VCaP (cell line): ENCODE data around the gene ADD1.
A peak's percentile ranks its signal among the peaks of the same experiment; 100 is the strongest.

ENCODE experiments used
- H3K27ac ChIP-seq: fragments of 450-650 bp; 2 replicates; pipeline ENCODE4 v1.5.1; 2017
- TF ChIP-seq, protein P1 (sequence below): fragments of 450-650 bp; conservative IDR thresholded peaks from 2 replicates; pipeline ENCODE4 v1.5.1; 2017; ENCODE audit warnings: mild to moderate bottlenecking, moderate library complexity

The ADD1 gene

DNA sequence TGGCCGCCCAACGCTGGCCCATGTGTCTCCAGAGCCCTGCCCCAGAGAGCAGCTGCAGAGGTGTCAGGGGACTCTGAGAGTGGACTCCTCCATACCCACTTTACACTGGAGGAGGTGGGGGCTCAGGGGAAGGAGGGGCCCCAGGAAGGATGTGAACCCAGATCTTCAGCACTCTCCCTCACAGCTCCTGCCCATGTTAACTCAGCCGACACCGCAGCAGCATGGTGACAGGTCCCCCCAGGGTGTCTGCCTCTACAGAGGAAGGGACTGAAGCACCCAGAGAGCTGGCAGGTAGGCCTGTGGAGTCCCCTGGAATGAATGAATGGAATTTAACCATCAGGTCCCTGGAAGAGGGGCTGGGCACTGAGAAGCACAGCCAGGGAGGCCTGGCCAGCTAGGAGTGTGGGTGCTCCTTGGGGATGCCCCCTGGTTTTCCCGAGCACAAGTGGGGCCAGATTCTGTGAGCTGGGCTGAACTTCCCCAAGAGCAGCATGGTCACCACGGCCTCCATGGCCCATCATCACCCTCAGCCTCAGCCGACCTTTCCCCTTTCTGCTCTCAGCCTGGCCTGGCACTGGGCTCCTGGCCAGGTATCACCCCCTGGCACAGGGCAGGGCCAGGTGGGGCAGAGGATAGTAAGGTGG is 28.9 kb upstream of the ADD1 start:
- no peak overlapping the region; the same call in 1 of the 2 replicates for H3K27ac ChIP-seq
- TF ChIP-seq, protein P1, sequence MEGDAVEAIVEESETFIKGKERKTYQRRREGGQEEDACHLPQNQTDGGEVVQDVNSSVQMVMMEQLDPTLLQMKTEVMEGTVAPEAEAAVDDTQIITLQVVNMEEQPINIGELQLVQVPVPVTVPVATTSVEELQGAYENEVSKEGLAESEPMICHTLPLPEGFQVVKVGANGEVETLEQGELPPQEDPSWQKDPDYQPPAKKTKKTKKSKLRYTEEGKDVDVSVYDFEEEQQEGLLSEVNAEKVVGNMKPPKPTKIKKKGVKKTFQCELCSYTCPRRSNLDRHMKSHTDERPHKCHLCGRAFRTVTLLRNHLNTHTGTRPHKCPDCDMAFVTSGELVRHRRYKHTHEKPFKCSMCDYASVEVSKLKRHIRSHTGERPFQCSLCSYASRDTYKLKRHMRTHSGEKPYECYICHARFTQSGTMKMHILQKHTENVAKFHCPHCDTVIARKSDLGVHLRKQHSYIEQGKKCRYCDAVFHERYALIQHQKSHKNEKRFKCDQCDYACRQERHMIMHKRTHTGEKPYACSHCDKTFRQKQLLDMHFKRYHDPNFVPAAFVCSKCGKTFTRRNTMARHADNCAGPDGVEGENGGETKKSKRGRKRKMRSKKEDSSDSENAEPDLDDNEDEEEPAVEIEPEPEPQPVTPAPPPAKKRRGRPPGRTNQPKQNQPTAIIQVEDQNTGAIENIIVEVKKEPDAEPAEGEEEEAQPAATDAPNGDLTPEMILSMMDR, result no peak

DNA sequence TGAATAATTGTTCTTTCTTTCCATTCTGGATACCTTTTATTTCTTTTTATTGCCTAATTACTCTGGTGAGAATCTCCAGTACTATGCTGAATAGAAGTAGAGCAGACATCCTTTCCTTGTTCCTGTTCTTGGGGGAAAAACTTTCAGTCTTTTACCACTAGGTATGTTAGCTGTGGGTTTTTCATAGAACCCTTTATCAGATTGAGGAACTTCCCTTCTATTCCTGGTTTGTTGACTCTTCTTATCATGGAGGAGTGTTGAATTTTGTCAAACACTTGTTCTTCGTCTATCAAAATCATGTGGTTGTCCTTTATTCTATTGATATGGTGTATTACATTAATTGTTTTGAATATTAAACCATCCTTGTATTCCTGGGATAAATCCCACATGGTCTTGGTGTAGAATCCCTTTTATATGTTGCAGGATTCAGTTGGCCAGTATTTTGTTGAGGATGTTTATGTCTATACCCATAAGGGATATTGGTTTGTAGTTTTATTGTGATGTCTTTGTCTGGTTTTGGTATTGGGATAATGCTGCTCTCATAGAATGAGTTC is 27.2 kb upstream of the ADD1 start:
- TF ChIP-seq, protein P1, result no peak
- H3K27ac ChIP-seq, result peak overlapping the region; percentile 82

DNA sequence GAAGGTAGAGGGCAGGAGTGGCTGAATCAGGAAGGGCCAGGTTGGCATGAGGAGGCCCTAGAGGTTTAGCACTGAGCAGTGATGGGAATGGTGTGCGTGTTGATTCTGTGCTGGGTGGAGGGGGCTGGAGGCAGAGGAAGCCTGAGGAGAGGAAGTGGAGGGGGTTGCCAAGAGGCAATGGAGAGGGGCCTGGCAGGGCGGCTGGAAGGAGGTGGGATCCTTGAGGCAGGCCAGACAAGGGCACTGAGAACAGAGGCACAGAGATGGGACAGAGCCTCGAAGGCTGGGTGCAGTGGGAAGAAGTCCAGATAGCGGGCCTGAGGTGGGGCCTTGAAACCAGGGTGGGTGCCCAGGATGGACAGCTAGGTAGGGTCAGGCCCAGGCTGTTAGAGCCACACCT is 26.5 kb upstream of the ADD1 start:
- peak overlapping the region; percentile 82 for H3K27ac ChIP-seq
- TF ChIP-seq, protein P1, result no peak

DNA sequence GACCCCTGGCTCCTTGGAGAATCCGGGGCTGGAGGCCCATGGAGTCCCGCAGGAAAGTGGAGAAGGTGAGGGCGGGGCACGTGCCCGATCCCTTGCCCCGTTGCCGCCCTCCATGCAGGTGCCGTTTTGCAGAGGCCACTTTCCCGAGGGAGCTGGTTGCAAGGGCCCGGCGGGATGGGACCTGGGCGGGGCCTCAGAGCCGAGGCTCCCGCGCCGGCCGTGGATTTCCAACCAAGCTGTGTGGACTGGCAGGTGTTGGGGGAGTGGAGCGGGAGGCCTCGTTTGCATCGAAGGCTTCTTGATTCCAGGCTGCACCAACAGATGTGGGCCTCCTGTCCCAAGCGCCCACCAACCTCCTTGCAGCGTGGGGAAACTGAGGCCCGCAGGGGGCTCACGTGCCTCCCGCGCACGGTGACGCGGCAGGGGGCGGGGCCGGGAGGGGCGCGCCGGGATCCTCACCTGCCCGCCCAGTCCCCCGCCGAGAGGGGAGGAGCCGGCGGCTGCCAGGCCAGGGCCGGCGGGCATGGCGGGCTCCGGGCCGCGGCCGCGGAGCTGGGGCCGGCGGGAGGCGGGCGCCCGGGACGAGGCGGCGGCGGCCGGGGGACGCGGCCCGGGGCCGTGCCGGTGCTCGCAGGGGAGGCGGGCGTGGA is 25.8 kb upstream of the ADD1 start:
- peak overlapping the region; percentile 82 for H3K27ac ChIP-seq
- TF ChIP-seq, protein P1, result no peak

DNA sequence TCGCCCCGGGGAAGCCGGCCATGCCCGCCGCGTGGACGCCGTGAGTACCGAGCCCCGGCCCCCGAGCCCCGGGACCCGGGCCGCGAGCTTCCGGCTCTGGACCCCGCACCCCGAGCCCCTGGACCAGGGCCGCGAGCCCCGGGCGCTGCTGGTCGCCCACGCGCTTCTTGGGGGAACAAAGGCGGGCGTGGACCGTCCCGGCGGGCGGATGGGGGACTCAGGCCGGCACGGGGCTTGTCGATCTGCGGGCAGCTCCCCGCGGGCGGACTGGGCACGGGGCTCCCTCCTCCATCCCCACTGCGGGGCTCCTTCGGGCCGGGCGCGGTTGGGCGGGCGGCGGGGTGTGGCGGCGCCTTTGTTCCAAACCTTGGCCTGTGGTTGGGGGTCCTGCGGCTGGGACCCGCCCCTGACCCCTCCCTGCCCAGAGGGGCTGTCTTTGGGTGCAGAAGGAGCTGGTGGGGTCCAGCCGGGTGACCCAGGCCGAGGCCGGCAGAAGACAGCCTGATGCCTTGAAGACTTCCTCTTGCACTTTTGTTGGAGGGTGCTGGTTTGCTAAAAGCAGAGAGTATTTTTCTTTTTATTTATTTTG is 25.2 kb upstream of the ADD1 start:
- TF ChIP-seq, protein P1, result no peak
- H3K27ac ChIP-seq, result peak overlapping the region; percentile 82

DNA sequence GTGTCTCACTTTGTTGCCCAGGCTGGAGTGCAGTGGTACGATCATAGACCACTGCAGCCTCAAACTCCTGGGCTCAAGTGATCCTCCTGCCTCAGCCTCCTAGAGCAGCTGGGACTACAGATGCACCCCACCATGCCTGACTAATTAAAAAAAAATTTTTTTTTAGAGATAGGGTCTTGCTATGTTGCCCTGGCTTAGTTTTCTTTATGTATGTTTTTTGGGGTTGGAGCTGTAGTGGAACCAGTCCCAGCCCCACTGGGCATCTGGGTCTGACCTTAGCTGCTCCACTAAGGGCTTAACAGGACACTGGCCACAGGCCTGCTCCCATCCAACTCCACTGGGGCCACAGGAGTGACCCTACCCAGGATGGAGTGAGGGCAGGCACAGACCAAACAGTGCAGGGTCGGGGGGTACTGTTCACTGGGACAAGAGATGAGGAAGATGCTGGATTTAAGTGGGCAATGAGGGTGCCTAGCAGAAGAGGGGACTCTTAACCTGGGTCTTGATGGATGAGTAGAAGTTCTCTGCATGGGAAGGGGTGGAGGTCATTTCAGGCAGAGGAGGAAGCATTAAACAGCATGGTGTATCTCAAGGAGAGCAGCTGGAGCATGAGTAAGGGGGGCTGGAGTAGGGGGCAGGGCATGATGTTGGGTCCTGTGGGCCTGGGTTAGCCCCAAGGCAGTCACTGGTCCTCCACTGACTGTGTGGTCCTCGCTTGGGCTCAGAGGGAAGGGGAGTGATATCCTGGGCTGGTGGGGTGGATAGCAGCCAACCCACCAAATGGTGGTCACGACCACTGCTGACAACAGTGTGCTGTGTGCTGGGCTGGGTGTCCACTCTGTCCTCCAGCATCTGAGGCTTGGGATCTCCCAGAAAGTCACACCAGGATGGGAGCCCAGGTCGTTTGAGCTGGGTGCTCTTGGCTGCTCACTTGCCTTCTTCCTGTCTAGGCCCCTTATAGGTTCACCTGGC is 24.1 kb upstream of the ADD1 start:
- TF ChIP-seq, protein P1, result no peak
- peak overlapping the region; percentile 82; the same call in 1 of the 2 replicates for H3K27ac ChIP-seq
